Mesothelial cell of epicardium (in vitro differentiated cells): ENCODE measurements around the gene JADE3. TPM values are rescaled to one million over a fixed set of nuclear protein-coding genes. Genes with fewer than 3 reads are reported as not detected.
"Not testable (repeated sequence)": the region's sequence is repeated elsewhere in the genome, so short reads cannot be mapped to it uniquely, and the experiment has no call there.

ENCODE experiments used
- DNase-seq, 2 experiments: peaks; one replicate each; pipeline ENCODE4 v3.0.0; 2021; ENCODE audit warnings: low spot score in 2 of 2; ENCODE audit not compliant: unreplicated experiment in 2 of 2
- H3K27ac Mint-ChIP-seq: 2 replicates; pipeline ENCODE4 v1.8.0; 2021; ENCODE audit warnings: mixed read lengths
- H3K27me3 Mint-ChIP-seq: 2 replicates; pipeline ENCODE4 v1.8.0; 2021; ENCODE audit warnings: low read depth, mixed read lengths
- H3K36me3 Mint-ChIP-seq: 2 replicates; pipeline ENCODE4 v1.8.0; 2021; ENCODE audit warnings: mixed read lengths
- H3K4me1 Mint-ChIP-seq: 2 replicates; pipeline ENCODE4 v1.8.0; 2021; ENCODE audit warnings: mixed read lengths
- H3K4me3 Mint-ChIP-seq: 2 replicates; pipeline ENCODE4 v1.8.0; 2021; ENCODE audit warnings: mild to moderate bottlenecking, moderate library complexity, mixed read lengths
- H3K9me3 Mint-ChIP-seq: 2 replicates; pipeline ENCODE4 v1.8.0; 2021; ENCODE audit warnings: mixed read lengths
- total RNA-seq: library from RNA; stranded (reverse); gene quantifications from 3 replicates; pipeline ENCODE4 v1.2.1, GENCODE V29; 2021
- TF ChIP-seq, protein P1 (sequence below): fragments of 200-600 bp; sonication (generic); IDR thresholded peaks from one replicate; pipeline ENCODE4 v1.5.0; 2021; ENCODE audit warnings: antibody characterized with exemption; ENCODE audit not compliant: unreplicated experiment

The JADE3 gene
- total RNA-seq, 1 donor from 2014 or later = 16.4 TPM

DNA sequence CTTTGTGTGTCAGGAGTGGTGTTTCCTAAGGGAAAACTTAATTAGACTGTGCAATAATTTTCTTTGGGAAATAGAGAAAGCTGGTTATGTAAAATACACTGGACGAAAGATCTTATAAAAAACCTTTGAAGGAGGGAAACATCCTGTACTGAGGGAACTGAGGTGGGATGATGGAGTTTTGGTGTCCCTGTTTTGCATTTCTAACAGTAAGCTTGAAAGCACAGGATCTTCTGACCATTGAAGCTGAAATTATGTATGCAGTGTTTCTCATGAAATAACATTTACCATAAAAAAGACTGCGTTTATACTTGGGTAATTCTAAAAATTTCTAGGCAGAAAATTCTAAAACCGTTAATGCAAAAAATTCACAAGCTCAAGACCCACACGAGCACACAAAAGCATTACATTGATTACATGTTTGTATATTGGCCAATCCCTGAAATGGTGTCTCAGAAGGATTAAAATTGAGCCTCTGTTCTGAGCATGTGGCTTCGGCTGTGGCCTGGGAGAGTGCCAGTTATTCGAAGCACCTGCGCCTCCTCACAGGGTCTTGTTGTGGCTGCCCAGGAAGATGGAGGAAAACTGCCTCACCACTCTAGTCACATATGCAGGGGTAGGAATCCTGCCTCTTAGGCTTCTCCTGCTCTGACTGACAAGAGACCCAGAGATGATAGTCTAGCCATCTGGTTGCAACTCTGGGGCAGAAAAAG, 49.5 kb downstream of the JADE3 start:
- DNase-seq = no peak
- no peak overlapping the region for H3K4me3 Mint-ChIP-seq
- no peaks in the 10 kb centered on the region for H3K27me3 Mint-ChIP-seq
- no peaks in the 10 kb centered on the region for H3K36me3 Mint-ChIP-seq
- peak overlapping the region; percentile 63 for H3K27ac Mint-ChIP-seq
- TF ChIP-seq, protein P1, sequence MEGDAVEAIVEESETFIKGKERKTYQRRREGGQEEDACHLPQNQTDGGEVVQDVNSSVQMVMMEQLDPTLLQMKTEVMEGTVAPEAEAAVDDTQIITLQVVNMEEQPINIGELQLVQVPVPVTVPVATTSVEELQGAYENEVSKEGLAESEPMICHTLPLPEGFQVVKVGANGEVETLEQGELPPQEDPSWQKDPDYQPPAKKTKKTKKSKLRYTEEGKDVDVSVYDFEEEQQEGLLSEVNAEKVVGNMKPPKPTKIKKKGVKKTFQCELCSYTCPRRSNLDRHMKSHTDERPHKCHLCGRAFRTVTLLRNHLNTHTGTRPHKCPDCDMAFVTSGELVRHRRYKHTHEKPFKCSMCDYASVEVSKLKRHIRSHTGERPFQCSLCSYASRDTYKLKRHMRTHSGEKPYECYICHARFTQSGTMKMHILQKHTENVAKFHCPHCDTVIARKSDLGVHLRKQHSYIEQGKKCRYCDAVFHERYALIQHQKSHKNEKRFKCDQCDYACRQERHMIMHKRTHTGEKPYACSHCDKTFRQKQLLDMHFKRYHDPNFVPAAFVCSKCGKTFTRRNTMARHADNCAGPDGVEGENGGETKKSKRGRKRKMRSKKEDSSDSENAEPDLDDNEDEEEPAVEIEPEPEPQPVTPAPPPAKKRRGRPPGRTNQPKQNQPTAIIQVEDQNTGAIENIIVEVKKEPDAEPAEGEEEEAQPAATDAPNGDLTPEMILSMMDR = no peak
- peaks cover 27% of the 10 kb centered on the region for H3K4me1 Mint-ChIP-seq
- peaks cover 23% of the 10 kb centered on the region for H3K9me3 Mint-ChIP-seq

DNA sequence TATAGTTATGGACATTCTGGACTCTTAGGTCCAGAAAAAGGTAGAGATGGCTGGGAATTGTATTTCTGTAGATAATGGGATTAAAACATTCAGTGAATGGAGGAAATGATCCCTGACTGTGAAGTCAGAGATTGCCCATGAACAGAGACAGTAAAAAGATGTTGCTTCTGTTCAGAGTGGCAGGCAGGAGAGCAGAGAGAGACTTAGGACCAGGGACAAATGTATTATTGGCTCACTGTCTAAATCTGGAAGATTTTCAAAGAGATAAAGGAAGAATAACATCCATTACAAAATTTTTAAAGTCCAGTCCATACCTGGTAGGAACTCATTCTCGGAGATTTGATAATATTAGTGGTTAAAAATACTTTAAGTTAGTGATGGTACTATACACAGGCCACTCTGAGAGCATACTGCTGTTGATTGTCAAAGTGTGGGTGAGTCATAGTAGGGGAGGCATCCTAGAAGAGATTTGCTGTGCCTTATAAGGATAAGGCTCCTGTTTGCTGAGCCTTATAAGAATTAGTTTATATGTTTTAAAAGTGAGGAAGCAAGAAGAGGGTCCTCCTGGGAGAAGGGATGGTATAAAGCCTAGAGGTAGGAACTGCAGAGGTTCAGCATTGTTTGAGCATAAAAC, 53.0 kb downstream of the JADE3 start:
- Mint-ChIP-seq H3K9me3 (peaks cover 30% of the 10 kb centered on the region), H3K36me3 (no peaks in the 10 kb centered on the region), H3K27ac (peak overlapping the region; percentile 59), H3K4me3 (no peak overlapping the region), H3K27me3 (no peaks in the 10 kb centered on the region), H3K4me1 (peaks cover 40% of the 10 kb centered on the region)
- DNase-seq = no peak
- TF ChIP-seq, protein P1 = no peak

DNA sequence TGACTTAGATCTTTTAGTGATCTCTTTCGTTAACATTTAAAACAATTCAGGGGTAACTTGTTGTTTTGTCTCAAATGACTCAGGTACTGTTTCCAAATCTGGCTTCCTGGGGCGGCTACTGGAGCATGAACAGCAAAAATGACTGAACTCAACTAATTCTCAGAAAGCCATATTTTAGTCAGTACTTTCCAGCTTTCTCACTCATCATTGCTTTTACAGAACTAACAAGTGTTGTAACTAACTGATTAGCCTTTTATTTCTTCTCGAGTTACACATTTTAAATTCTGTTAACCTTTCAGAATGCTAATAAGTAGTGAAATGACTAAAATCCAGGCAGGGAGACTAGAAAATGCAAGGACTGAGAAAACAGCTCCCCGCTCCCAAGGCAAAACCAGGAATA, 55.3 kb downstream of the JADE3 start:
- no peaks in the 10 kb centered on the region for H3K27me3 Mint-ChIP-seq
- H3K4me1 Mint-ChIP-seq = peaks cover 29% of the 10 kb centered on the region
- H3K9me3 Mint-ChIP-seq = peaks cover 35% of the 10 kb centered on the region
- TF ChIP-seq, protein P1 = no peak
- H3K27ac Mint-ChIP-seq = peak overlapping the region; percentile 83
- no peaks in the 10 kb centered on the region for H3K36me3 Mint-ChIP-seq
- no peak for DNase-seq
- no peak overlapping the region for H3K4me3 Mint-ChIP-seq

DNA sequence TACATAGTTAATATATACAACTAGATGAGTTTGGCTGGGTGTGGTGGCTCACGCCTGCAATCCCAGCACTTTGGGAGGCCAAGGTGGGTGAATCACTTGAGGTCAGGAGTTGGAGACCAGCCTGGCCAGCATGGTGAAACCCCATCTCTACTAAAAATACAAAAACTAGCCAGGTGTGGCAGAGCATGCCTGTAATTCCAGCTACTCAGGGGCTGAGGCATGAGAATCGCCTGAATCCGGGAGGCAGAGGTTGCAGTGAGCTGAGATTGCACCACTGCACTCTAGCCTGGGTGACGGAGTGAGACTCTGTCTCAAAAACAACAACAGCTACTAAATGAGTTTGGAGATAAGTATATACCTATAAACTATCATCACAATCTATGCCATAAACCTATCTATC, 64.8 kb downstream of the JADE3 start:
- Mint-ChIP-seq H3K9me3 (peaks cover 27% of the 10 kb centered on the region), H3K27ac (peak overlapping the region; percentile 30), H3K4me1 (peaks cover 14% of the 10 kb centered on the region)
- not testable (repeated sequence) for H3K36me3 Mint-ChIP-seq, H3K27me3 Mint-ChIP-seq, DNase-seq, H3K4me3 Mint-ChIP-seq

DNA sequence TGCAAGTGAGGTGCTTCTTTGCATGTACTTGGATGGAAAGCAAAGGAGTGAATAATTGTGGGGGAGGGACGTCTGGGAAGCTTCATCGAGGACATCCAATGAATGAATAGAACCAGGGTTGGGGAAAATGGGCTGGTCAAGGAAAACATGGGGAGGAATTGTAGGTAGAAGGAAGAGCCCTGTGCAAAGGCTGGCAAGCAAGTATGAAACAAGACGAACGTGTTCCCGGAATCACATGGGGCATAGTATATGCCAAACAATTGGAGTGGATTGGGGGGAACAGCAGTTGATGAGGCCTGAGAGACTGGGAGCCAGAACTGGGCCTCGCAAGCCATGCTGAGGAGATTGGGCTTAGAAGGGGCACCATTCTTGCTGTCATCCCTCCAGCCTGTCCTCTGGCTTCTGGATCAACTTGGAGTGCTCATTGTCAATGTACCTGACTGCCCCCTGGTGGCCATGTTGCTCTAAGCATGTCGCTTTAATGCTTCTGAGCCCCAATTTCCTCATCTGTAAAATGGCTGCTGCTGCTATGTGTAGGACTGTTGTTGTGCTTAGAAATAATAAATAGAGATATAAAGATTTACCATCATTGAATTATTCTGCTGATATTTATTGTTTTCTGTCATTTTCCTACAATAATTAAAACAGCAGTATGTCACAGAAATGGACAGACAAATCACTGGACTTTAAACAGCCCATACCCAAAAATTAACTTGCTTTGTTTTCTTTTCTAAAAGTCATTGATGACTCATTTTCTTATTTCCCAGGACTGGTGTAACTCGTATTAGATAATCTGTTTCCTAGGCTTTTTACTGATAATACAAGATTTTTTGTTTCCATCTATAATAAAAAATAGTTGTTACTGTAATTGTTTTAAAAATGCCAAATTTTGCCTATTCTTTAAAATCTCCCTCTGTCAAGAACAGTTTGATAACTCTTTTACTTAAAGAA, 66.4 kb downstream of the JADE3 start:
- Mint-ChIP-seq H3K36me3 (peaks cover 2% of the 10 kb centered on the region), H3K4me1 (peaks cover 7% of the 10 kb centered on the region), H3K27ac (no peak overlapping the region), H3K27me3 (no peaks in the 10 kb centered on the region), H3K4me3 (no peak overlapping the region), H3K9me3 (peaks cover 27% of the 10 kb centered on the region)
- DNase-seq = peak in 1 of 2 experiments; percentile 40
- TF ChIP-seq, protein P1 = peak; percentile 75

DNA sequence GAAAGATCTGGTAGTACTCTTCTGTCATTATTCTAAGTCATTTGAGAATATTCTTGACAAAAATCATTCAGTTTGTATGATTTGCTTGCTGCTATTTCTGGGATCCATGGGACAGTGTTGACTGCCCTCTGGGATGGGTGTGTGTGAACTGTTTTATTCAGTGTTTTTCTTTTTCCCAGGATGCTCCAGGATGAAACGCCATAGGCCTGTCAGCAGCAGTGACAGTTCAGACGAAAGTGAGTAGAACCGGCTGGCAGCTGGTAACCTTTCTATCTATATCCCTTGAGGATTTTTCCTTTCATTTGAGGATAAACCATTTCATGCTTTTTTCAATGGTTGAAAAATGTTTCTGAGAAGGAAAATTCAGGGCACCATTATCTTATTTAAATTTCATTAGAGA, 72.5 kb downstream of the JADE3 start:
- Mint-ChIP-seq H3K9me3 (peaks cover 47% of the 10 kb centered on the region), H3K4me1 (no peaks in the 10 kb centered on the region), H3K27me3 (no peaks in the 10 kb centered on the region), H3K36me3 (peaks cover 17% of the 10 kb centered on the region), H3K27ac (no peak overlapping the region), H3K4me3 (no peak overlapping the region)
- DNase-seq = no peak
- TF ChIP-seq, protein P1 = no peak
